Measurements from ENCODE around the gene RPS6KL1.

RPS6KL1 gene

DNA sequence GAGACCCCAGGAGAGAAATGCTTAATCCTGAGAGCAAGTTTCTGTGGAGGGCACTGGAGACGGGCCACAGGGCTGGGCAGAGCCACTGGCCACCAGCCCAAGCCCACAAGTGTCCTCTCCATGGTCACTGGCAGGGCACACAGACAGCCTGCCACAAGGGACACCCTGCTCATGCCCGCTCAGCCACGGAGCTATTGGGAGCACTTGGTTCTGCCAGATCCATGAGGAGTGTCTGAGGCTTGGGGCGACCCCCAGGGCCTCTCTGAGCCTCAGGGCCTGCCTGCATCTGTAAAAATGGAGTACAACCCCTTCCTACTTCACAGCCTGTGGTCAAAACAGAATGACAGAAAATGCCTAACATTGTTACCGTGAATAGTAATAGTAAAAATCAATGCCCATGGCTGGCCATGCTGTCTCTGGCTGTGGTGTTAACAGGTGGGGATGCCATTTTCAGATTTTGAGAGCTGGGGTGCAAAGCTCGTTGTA lies 29.2 kb upstream of the RPS6KL1 start:
- no peak for DNase-seq

DNA sequence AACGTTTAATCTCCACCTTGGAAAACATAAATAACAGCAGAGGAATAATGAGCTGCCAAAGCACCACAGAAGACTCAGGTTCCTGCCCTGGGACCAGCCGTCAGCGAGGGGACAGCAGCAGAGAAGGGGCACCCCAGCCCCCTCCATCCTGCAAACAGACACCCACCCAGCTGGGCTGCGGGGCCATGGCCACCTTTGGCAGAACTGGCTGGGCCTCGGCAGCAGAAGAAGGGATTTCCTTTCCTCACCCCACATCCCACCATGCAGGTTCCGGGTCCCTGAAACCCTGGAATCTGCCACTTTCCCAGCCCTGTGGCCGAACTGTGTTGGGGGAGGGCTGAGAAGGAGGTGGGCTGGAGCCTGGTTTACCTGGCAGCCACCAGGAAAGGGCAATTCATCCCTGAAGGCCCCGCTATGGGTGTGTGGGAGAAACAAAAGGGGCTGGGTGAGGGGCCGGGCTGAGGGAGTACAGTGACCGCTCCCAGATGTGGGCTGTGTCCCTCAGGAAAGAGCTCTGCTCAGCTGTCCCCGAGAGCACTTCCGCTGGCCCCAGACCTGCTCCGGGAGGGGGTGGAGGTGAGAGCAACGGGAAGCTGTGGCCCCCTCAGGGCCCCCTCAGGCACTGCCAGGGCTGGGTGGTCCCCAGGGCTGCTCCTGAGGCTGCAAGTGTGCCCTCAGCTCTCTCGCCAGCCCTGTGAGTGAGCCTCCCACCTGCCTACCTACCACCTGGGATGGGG lies 28.6 kb upstream of the RPS6KL1 start:
- DNase-seq = no peak

DNA sequence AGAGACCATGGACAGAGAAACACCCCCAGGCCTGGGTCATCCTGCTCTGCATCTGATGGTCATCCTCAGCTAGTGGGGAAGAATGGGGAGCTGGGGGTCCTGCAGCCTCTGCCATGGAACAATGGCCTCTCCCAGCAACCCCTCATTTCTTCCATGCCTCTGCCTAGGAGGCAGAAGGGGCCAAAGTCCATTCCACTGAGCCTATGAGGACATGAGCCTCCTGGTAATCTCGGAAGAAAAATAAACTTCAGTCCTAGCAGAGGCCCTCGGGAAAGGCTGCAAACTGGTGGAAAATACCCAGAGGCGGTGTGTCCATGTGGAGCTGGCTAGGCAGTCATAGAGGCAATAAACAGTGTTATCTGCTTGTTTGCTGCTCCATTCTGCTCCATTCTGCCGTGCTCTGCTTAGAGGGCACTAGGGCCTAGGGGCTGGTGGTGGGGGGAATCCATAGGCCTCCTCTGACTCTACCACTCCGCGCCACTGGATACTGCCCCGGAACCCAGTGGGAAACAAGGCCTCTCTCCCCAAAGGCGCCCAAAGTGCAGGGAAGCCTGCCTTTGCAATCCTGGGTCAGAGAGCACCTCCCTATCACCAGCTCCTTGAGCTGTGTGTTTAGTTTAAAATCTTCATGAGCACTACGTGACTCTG lies 27.9 kb upstream of the RPS6KL1 start:
- no peak for DNase-seq

DNA sequence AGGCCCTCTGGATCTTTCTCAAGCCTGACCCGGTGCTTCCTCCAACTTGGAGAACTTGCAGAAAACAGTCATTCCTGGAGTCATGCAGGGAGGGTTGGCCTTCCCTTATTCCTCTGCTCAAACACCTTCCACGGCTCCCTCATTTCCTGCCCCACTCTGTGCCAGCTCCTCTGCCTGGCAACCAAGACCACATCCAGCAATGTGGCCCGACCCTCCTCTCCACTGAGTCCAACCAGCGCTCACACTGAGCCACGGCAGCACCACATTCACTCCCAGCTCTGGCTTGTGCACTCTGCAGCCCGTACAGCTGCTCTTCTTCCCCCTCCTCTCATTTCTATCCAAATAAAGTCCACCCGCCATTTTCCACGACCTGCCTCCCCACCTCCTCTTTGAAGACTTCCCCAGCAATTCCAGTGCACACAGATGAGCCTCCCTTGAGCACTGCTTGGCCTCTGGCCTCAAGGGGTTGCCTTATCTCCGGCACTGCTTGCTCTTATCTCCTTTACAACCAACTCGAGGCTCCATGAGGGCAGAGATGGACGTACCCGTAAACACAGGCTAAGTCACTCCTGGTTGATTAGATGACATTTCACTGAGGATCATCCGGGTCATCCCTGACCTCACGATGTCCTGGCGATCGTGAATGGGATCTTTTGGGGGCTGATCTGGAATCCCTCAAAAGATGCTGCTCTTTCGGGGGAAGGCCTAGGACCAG lies 27.0 kb upstream of the RPS6KL1 start:
- DNase-seq = no peak

DNA sequence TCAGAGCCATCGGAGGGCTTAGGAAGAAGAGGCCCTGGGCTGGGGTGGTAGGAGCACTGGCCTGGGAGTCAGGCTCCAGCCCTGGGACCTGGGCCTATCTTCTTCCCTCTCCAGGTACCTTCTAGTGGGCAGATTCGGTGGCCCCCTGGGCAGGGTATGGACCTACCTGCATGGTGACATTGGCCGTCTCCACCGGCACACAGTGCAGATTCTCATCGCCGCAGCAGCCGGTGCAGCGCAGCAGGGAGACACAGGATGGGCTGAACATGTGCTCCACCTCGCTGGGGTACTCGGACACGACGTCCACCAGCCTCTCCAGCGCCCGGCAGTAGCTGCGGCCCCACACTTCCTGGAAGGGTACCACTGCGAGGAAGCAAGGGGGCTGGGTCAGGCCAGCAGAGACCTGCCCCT lies 26.1 kb upstream of the RPS6KL1 start:
- no peak for DNase-seq

DNA sequence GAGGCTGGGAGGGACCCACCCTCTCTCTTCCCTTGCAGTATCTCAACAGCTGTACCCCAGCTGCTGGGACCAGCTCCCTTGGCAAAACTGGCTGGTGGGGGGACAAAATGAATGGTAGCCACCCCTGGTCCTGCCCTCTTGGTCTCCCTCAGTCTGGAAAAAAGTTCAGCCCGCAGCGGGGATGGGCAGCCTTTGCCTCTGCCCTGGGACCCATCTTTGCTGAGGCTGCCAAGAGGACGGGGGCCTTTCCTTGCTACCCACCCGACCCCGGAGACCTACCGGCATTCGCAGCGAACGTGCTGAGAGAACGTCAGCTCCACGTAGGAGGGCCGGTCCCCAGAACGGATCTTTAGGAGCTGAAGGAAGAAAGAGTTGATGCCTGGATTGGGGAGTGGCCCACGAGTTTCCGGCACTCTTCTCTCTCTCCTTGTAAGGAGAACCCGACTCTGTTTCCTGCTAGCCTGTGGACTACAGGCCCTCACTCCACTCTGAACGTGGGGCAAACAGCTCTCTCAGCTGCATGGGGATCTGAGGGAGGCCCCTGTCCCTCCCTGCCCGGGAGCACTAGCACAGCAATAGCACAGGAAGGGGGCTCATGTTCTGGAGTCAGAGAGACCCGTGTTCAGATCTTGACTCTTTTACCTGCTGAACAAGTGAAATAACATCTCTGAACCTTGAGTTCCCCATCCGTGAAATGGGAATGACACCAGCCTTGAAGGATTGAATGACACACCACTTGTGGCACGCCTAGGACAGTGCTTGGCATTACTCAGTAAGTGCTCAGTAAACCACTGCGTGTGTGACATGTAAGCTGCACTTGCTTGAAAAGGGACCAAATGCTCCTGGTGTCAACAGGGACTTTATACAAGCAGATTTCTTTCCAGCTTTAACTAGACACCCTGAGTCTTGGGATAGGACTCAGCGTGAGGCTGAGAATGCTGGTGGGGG lies 25.4 kb upstream of the RPS6KL1 start:
- no peak for DNase-seq

DNA sequence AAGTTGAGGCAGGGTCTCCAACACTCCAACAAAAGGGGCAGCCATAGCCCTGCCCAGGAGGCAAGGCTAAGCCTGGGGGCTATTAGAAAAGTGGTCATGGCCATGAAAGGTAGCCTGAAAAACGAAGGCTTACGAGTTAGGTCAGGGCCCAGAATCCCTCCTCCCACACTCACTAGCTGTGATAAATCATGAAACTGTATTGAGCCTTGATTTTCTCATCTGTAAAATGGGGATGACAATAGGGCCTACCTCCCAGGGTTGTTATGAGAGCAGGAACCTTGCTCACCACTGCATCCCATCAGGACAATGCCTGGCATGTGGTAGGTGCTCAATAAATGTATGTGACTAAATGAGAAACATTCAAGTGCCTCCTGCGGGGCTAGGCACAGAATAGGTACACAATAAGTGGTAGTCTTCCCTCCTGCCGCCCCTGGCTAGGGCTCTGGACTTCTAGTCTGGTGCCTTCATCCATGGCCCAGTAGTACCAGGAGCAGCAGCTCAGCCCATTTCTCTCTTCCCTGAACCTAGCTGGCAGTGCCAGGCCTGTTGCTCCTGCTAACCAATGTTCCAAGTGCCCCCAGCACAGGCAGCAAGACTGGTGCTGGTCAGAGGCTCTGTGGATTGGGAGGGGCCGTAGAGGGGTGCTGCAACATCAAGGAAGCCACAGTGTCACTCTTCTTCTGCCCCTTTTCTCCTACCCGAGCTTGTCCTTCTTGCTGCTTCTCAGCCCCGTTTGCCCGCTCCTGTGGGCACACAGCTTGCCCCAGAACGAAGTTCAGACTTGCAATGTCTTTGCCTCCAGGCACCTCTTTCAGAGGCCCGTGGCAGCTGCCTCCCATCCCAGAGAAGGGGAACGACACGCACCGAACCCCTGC lies 24.5 kb upstream of the RPS6KL1 start:
- no peak for DNase-seq

DNA sequence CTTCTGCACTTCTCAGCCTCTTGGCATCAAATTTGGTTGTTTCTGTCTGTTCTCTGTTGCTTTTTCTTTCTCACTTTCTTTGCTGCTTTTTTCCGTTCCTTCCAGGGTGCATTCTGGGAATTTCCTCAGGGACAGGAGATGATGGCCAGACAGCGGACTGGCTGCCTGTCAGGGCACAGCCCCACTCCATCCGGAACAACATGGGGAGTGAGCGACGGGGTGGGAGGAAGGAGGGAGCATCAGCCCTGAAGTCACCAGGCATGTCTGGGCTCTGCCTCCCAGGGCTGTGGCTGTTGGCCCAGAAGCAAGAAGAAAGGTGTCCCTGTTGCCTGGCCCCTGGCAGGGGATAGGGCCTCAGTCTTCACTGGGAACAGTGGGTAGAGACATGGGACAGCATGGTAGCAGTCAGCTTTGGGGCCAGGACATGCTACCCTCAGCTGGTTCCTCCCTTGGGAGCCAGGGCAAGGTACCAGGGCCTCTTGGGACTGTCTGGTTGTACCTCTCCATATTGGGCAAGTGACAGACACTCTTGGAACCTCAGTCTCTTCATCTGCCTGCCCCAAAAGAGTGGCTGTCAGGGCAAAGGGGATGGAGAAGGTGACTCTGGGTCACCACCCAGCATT lies 23.7 kb upstream of the RPS6KL1 start:
- DNase-seq = no peak

DNA sequence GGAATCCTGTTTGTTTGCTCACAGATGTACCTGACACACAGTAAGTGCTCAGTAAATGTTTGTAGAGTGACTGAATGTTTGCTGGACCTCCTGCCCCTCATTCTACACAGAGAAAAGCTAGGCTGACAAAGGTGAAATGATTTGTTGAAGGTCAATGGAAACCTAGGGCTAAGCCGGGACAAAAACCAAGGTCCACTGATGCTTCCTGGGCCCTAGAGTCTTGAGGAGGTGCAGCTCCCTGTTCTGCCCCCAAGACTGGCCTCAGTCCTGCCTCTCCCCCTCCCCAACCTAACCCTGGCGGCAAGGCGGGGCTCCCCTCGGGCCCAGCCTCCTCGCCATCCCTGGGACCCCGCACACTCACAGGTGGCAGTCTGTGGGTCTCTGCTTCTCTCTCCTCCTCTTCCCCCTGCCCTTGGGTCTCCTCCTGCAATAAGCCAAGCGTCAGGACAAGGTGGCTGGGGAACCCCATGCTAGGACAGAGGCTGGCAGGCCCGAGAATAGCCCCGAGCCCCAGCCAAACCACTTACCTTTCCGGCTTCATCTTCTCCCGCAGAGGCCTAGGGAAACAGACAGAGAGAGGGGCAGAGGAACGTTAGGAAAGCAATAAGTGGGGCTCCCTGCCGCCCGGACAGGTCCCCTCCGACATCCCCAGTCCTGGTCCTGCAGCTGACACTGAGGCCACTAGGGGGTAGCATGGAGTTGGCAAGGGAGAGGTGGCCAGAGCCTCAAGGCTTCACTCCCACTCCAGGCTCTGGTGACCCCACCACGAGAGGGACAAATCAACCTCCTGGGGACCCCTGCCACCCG lies 23.0 kb upstream of the RPS6KL1 start:
- DNase-seq = peak; percentile 60 to 85

DNA sequence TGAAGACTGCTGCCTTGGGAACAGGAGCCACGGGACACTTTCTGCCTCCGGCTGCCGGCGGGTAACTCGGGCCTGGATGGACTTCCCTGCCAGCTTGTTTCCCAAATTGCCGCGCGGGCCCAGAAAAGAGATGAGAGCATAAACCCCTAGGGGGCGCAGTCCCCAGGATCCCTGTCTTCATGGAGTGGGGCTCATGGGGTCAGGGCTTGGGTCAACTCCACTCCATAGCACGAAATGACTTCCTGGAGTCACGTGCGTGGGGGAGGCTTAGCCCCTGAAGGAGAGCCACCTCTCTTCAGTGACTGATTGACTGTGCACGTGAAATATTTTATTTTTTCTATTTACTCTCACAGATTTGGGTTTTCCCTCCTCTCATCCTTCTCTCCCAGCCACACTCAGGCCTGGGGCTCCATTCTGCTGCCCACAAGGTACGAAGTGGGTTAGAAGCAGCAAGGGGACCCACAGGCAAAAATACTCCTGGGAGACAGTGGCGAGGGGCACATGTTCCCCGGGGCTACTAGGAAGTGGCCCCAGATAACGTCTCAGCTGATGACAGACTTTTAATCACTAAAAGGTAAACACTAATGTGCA lies 22.3 kb upstream of the RPS6KL1 start:
- peak; percentile 34 to 58 for DNase-seq

DNA sequence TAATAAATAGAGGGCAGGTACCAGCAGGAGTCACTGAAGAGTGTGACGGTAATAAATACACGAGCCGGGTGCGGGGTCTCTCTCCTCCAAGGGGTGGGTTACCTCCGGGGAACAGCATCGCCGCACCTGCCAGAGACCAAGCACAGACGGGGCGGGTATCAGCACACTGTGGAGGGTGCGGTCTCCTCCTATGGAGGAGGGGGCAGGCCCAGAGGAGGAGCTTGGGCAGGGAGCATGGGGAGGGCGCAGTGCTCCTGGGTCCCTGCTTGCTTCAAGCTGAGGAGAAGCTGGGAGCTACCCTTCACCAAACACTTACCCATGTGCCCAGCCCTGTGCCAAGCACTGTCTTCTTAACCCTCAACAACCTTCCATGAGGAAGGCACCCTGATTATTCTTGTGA lies 19.5 kb upstream of the RPS6KL1 start:
- no peak for DNase-seq

DNA sequence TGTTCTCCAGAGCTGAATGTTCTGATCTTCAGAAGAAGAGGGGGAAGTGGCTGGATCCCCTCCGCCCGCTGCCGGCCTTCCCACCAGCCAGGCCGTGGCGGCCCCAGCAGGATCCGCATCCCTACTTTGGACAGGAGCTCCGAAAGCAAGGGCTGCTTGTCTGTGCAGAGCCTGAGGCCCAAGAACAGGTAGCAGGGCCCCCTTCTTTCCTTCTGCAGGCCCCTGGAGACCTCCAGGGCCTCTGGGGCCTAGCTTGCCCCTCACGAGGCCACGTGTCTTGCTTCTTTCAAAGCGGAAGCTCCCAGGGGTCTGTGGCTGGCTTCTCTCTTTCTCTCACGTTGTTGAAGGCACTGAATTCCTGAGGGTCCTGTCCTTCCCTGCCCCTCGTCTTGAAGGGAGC lies 19.1 kb upstream of the RPS6KL1 start:
- DNase-seq = no peak

DNA sequence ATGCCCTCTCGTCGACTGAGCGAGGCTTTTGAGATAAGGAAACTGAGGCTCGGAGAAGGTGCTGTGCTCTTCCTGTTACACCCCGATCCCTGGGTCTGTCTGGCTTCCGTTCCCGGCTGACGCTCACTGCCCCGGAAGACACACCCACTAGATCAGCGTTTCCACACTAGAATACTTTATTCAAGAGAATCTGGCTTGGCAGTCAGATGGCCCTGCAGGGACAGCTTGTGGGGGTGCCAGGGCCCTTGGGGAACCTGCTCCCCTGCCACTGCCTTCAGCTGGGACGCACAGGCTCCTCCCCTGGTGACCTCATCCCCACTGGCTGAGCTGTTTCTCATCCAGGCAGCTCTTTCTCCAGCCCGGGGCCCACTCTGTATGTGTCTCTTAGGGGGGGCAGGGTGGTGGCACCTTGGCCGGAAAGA lies 18.6 kb upstream of the RPS6KL1 start:
- DNase-seq = no peak

DNA sequence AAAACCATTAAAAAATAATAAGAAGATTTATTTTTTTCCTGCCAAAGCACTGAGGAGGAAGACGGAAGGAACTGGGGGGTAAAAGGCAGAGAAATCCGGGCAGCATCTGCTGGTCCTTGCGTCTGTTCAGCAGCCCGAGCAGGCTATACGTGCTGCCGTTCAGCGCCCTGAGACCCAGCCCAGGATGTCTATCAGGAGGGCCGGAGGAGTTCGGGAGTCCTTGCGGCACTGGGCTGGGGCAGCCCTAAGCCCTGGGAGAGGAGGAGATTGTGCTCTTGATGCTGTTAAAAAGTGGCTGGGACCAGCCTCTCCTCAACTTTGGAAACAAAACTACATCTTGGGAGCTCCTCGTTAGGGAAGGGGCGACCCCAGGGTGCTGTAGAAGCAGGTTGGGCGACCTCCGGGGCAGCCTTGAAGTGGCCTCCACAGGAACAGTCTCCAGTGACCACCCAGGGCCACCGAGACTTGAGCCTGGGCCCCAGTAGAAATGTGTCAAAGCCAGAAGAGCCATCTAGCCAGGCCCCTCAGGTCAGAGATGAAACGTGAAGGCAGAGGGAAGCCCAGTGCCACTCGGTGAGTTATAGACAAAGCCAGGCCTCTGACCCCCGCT lies 18.0 kb upstream of the RPS6KL1 start:
- DNase-seq = no peak

DNA sequence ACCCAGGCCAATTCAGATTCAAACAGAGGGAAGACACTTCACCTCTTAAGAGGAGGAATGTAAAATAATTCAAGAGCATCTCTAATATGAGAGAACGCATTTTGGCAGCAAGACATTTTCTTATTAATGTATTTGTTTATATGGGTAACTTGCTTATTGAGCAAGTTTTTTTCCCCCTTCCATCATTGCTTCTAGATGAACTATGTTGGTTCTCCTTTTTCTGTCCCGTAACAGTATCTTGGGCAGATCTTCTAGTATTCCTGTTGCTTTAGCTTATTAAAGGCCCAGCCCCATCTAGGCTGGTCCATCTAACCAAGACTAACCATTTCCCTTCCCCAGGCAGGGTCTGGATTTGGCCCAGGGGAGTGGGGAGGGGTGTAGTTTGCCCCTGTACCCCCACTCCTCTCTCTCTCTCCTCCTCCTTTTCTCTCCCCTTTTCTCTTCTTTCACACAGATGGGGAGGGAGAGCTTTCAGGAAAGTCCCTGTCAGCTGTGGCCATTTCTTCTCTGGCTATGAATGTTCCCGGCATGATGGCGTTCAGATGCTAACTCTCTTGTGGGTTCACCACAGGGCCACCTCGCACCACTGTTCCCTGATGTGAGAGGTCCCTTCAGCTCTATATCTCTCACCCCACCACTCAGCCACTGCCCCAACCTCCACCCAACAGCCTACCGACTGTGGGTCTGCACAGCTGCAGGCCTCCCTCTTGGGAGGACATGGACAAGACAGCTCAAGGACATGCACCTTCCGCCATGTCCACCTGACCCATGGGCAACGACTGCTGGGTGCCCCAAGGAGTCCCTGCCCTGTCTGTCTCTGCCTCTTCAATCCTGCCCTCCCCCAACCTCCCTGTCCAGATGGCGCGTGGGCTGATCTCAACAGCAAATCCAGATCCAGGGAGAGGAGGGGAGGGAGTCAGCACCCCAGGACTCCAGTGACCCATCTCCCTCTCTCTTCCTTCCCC lies 15.8 kb upstream of the RPS6KL1 start:
- DNase-seq = peak; percentile 84 to 93

DNA sequence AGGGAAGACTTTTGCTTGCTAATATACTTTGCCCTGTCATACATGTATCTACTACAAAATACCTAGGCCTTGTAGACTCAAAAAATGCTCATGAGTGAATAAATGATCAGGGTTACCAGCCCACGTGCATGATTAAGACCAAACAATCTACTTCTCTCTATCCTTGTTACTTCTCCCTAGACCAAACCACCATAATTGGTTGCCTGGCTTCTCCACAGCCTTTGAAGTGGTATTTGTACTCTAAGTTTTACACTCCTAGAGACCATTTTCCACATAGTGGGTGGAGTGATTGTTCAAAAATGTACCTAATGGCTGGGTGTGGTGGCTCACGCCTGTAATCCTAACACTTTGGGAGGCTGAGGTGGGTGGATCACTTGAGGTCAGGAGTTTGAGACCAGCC lies 14.1 kb upstream of the RPS6KL1 start:
- no peak for DNase-seq

DNA sequence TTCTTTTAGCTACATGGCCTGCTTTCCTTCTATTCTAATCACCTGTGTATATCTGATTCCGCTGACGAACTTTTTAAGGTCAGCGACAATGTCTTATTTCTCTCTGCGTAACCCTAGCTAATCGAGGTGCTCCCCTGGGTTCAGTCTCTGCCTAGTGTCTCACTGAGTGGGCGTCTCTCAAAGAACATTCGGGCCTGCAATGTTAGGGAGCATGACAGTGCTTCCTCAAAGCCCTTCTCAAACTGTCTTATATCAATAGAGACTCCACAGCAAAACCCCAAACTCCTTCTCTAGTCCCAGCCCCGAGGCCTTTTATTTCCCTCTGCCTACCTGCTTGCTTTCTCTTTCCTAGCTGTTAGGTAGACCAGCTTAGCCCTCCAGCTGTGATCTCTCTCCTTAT lies 13.7 kb upstream of the RPS6KL1 start:
- no peak for DNase-seq

DNA sequence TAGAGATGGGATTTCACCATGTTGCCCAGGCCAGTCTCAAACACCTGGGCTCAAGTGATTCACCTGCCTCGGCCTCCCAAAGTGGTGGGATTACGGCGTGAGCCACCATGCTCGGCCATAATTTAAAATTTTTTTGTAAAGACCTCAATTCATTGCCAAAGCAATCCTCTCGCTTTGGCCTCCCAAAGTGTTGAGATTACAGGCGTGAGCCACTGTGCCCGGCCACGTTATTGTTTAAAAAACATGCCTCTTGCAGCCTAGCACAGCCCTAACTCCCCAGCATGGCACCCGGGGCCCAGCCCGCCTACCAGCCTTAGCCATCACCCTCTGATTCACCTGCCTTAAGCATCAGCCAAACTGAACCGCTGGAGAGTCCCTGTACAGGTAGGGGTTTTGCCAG lies 13.1 kb upstream of the RPS6KL1 start:
- DNase-seq = no peak
